ENCODE data around the gene PSTPIP1.

The PSTPIP1 gene

GRCh38 chr15:76986743-76987142 is 8.2 kb upstream of the PSTPIP1 start:
- DNase-seq (ENCODE audit: low read depth, low spot score), result no peak
- in situ Hi-C loops (cut with HindIII; ENCODE audit: low sequenced_read_pairs), result no loop called here
- no peak overlapping the region for H3K4me3 ChIP-seq (ENCODE audit: low read depth, low read length)
- no peak for TF ChIP-seq CTCF (IDR thresholded peaks at IDR 0.05; ENCODE audit: low read depth, low read length)

- in situ Hi-C loops (cut with HindIII; ENCODE audit: low sequenced_read_pairs), result no loop called here
- no peak for TF ChIP-seq CTCF (IDR thresholded peaks at IDR 0.05; ENCODE audit: low read depth, low read length)
- DNase-seq (ENCODE audit: low read depth, low spot score), result no peak
- H3K4me3 ChIP-seq (ENCODE audit: low read depth, low read length), result no peak overlapping the region
These were observed 7.7 kb upstream of the PSTPIP1 start for GRCh38 chr15:76987276-76987675.

- DNase-seq (ENCODE audit: low read depth, low spot score), result no peak
- H3K4me3 ChIP-seq (ENCODE audit: low read depth, low read length), result no peak overlapping the region
- in situ Hi-C loops (cut with HindIII; ENCODE audit: low sequenced_read_pairs), result no loop called here
- no peak for TF ChIP-seq CTCF (IDR thresholded peaks at IDR 0.05; ENCODE audit: low read depth, low read length)
These were observed 6.7 kb upstream of the PSTPIP1 start for GRCh38 chr15:76987896-76988860.

GRCh38 chr15:76988867-76989780 is 5.8 kb upstream of the PSTPIP1 start:
- H3K4me3 ChIP-seq (ENCODE audit: low read depth, low read length), result no peak overlapping the region
- in situ Hi-C loops (cut with HindIII; ENCODE audit: low sequenced_read_pairs), result no loop called here
- DNase-seq (ENCODE audit: low read depth, low spot score), result no peak
- TF ChIP-seq CTCF (IDR thresholded peaks at IDR 0.05; ENCODE audit: low read depth, low read length), result no peak

GRCh38 chr15:76991048-76991447 is 3.9 kb upstream of the PSTPIP1 start:
- no peak for TF ChIP-seq CTCF (IDR thresholded peaks at IDR 0.05; ENCODE audit: low read depth, low read length)
- in situ Hi-C loops (cut with HindIII; ENCODE audit: low sequenced_read_pairs), result no loop called here
- no peak overlapping the region for H3K4me3 ChIP-seq (ENCODE audit: low read depth, low read length)
- DNase-seq (ENCODE audit: low read depth, low spot score), result no peak

All from astrocyte of the spinal cord (primary cell).